Hepatic stellate cell (primary cell): ENCODE measurements around the gene USP31.

ENCODE experiments used
- DNase-seq: peaks from one replicate; pipeline ENCODE4 v3.0.0; 2011; ENCODE audit warnings: low spot score

Gene USP31

GRCh38 chr16:23149267-23149992, at the start of gene USP31:
USP31 (minus strand) TSS chr16:23149452; CDS start chr16:23149270, 182 bp downstream.
- DNase-seq, result peak; percentile 89

GRCh38 chr16:23196539-23196938, 47.3 kb upstream of the USP31 start:
- no peak for DNase-seq

GRCh38 chr16:23195366-23195978, 46.2 kb upstream of the USP31 start:
- DNase-seq, result no peak

- DNase-seq, result no peak
These were observed 45.4 kb upstream of the USP31 start for GRCh38 chr16:23194497-23195221.

- DNase-seq, result no peak
These were observed 39.7 kb upstream of the USP31 start for GRCh38 chr16:23188911-23189310.

- DNase-seq, result no peak
These were observed 38.1 kb upstream of the USP31 start for GRCh38 chr16:23187341-23187740.

GRCh38 chr16:23186171-23186570, 36.9 kb upstream of the USP31 start:
- DNase-seq, result no peak

- no peak for DNase-seq
These were observed 36.4 kb upstream of the USP31 start for GRCh38 chr16:23185656-23186055.

- no peak for DNase-seq
These were observed 34.3 kb upstream of the USP31 start for GRCh38 chr16:23183543-23183862.

GRCh38 chr16:23182679-23183542, 33.7 kb upstream of the USP31 start, which contains the start of gene SCNN1G:
SCNN1G (plus strand) TSS chr16:23182745; CDS start chr16:23186272, 3,527 bp downstream.
- DNase-seq, result no peak

GRCh38 chr16:23182206-23182678, 33.0 kb upstream of the USP31 start:
- DNase-seq, result peak; percentile 80

GRCh38 chr16:23181506-23181905, 32.3 kb upstream of the USP31 start:
- DNase-seq, result no peak

- no peak for DNase-seq
These were observed 26.4 kb upstream of the USP31 start for GRCh38 chr16:23175651-23176050.

- DNase-seq, result no peak
These were observed 25.4 kb upstream of the USP31 start for GRCh38 chr16:23174622-23175021.

- no peak for DNase-seq
These were observed 23.7 kb upstream of the USP31 start for GRCh38 chr16:23172994-23173393.

GRCh38 chr16:23172583-23172982, 23.3 kb upstream of the USP31 start:
- no peak for DNase-seq

- DNase-seq, result no peak
These were observed 15.5 kb upstream of the USP31 start for GRCh38 chr16:23164736-23165135.

- no peak for DNase-seq
These were observed 14.7 kb upstream of the USP31 start for GRCh38 chr16:23163921-23164320.

- no peak for DNase-seq
These were observed 11.3 kb upstream of the USP31 start for GRCh38 chr16:23160574-23160973.

GRCh38 chr16:23160082-23160481, 10.8 kb upstream of the USP31 start:
- DNase-seq, result no peak

- no peak for DNase-seq
These were observed 8.9 kb upstream of the USP31 start for GRCh38 chr16:23158114-23158513.

- DNase-seq, result no peak
These were observed 7.8 kb upstream of the USP31 start for GRCh38 chr16:23156946-23157460.
